MM.1S (cell line): ENCODE measurements around the gene DAG1.

Experiments
- CTCF ChIP-seq: fragments of 300-600 bp; sonication (generic); IDR thresholded peaks from 2 replicates; pipeline ENCODE4 v1.5.1; 2016; ENCODE audit warnings: antibody characterized with exemption, low read length, mixed read lengths
- EZH2 ChIP-seq: fragments of 300-600 bp; sonication (generic); optimal IDR thresholded peaks from 2 replicates; pipeline ENCODE3; 2017; ENCODE audit warnings: low read depth, mild to moderate bottlenecking, antibody characterized with exemption, low read length, mixed read lengths
- EZH2phosphoT487 ChIP-seq: fragments of 300-600 bp; sonication (generic); IDR thresholded peaks from 2 replicates; pipeline ENCODE4 v1.6.1; 2018; ENCODE audit warnings: antibody characterized with exemption, low read length

- TF ChIP-seq CTCF (no peak), EZH2 (no peak), EZH2phosphoT487 (no peak)
Measured at GRCh38 chr3:49492969-49493368, 22.9 kb downstream of the DAG1 start.
